GM21360 (cell line): ENCODE data around the gene SORCS2.

Experiments used
- ATAC-seq: cut with Tn5 transposase; IDR thresholded peaks from one replicate; pipeline ENCODE4 v1.9.1; 2021; ENCODE audit warnings: mild to moderate bottlenecking, moderate library complexity; ENCODE audit not compliant: unreplicated experiment

SORCS2 gene

DNA sequence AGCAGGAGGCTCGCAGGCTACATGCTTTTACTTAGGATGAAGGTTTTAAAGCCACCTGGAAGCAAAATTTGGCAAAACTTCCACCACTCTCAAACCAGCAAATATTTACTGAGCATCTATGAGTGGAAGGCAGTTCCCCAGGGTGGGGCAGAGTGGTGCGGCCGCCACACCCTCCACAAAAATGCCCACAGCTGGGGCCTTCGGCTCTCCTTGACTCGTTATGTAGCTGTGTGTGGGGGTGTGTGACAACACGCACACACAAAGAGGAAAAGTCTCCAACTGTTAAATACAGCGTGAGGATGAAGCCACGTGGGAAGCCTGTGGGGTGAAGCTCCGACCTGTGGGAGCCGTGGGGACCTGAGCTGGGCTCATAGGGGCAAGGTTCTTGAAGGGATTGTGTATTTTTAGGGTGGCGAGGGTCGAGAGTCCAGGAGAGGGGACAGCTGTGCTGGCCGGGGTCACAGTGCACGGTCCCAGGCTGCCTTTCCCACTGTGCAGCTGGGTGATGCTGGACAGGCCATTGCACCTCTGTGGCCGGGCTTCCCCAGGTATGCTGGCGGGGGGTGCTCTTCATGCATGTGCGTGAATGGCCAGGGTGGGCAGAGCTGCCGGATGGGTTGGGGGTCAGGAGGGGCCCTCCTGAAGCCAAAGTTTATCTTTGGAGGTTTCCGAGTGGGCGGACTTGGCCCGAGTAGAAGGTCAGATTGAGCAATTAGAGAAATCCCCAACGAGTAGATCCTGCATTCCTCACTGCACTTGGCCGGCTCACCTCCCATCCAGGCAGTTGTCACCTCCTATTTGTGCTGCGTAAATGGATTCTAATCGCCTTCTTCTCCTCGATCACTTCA, 25.4 kb downstream of the SORCS2 start:
- no peak for ATAC-seq

DNA sequence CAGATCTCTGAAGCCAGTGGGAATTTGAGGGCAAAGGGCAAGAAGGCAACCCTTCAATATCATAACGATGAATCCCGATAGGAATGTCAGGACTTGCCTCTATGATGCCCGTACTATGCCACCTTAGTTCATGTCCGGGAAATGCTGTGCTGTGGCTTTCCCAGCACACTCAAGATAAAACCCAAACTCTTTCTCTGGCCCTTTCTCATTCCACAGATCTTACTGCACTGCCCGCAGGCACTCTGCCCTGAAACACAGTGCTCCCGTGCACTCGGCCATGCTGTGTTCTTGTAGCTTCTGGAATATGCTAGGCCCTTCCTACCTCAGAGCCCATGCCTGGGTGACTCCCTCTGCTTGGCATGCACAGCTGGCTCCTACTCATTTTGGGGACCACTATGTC, 26.3 kb downstream of the SORCS2 start:
- no peak for ATAC-seq

GRCh38 chr4:7222521-7222920, 30.2 kb downstream of the SORCS2 start:
- ATAC-seq = no peak

DNA sequence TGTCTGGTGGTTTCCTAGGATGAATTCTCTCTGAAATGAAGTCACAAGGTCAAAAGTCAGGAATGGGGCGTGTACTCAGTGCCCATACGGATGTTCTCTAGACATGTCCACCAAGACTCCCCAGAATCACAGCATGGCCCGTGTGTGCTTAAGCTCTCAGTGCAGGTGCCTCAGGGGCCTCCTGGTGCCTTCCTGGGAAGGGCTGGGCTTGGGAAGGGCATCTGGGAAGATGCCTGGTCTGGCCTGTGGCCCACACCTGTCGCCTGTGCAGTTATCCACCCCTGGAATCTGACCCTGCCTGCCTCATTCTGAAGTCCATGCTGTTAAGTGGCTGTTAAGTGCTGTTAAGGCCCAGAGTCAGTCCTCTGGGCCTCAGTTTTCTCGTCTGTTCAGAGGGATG, 31.2 kb downstream of the SORCS2 start:
- ATAC-seq = no peak

DNA sequence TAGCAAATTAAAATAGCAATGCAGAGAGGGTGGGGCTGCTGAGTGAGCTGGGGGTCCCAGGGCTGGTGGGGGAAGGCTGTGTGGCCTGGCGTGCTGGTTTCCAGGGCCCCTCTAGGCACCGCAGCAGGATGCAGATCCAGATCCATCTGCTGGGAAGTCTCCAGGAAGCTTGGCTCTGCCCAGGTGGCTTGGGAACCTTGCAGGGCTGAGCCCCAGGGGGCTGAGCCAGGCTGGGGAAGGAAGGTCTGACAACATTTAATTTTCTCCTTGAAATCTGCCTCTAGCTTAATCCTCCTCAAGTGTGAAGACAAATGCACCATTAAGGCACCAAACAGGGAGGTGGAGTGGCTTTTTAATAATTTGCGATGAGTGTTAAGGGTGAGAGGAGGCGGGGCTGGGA, 31.7 kb downstream of the SORCS2 start:
- no peak for ATAC-seq

DNA sequence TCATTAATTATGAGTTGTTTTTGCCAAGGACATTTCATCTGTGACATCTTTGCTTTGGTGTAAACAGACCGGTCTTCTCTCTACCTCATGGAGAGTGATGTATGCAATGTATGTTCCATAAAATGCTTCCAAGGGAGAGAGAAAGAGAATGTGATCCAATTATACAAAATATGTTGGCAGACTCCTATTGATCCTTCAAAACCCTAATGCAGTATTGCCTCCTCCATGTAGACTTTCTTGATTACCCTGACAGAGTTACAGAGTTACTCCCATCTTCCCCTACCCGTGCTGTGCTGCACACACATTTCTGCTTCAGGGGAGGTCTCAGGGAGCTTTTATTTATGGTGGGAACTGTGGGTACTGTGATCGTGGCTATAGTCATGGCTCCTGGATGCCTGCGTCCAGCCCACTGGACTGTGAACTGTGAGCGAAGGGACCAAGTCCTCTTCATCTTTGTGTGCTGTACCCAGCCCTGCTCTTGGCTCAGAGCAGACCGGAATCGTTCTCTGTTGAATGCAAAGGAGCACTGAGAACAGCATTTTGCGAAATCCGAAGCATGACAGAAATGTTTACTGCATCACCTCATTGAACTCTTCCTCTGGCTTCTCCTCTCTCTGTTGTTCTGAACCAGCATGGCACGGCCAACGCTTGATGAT, 32.7 kb downstream of the SORCS2 start:
- no peak for ATAC-seq

DNA sequence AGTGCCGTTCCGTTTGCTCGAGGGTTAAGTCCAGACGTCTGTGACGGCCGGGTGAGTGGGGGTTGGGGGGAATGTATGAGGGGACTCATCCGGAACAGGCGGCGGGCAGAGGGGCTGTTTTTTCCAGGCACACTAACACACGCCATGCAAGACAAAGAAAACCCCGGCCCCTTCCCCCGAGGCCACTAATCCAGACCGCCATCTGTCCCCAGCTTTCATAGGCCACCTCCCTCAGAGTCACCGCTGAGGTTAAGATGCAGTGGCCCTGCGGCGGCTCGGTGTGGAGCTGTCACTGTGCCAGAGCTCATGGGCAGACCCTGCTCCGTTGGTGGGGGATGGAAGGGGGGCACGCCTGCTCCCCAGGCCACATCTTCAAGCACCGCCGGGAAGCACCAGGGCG, 34.1 kb downstream of the SORCS2 start:
- ATAC-seq = no peak

DNA sequence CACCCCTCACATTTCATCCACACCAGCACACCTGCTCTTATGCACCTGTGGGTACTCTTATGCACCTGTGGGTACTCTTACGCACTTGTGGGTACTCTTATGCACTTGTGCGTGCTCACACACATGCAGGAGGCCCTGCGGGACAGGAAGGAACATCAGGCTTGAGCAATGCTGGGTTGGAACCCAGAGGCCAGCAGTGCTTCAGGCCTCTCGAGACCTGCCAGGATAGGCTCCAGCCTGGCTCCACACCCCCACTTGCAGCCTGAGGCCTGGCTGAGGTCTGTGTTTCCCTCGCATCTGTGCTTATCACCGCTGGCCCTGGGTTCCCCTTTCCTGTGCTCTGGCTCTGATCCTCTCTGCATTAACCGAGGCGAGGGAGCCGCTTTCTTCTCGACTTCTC, 34.7 kb downstream of the SORCS2 start:
- no peak for ATAC-seq

- ATAC-seq = no peak
Measured at GRCh38 chr4:7228734-7229133, 36.4 kb downstream of the SORCS2 start.

- ATAC-seq = no peak
Measured at GRCh38 chr4:7232061-7232650, 39.8 kb downstream of the SORCS2 start.

DNA sequence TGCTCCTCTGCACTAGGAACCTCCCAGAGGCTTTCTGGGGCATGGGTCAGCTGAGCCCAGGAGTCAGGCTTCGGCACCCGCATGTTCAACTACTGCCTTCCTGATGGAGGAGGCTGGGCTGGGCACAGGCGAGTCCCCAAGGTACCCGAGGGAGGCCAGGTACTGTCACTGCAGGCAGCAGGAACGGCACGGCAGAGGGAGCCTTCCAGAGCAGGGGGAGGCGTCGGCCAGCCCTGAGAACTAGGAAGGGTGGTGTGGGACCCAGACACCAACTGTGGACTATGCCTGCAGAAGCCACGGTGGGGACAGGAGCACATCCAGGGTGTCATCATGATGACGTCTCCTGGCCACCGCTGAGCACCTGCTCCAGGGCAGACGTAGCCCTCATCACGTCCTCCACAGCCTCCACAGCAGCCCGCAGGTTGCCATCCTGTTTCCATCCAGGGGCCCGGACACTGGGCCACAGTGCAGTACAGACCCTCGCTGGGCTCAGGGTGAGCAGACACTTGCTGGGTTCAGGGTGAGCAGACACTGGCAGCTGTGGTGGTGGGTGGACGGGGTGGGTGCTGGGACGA, 40.8 kb downstream of the SORCS2 start:
- no peak for ATAC-seq

GRCh38 chr4:7233601-7234000, 41.3 kb downstream of the SORCS2 start:
- ATAC-seq = no peak

- ATAC-seq = no peak
Measured at GRCh38 chr4:7234355-7235029, 42.2 kb downstream of the SORCS2 start.

DNA sequence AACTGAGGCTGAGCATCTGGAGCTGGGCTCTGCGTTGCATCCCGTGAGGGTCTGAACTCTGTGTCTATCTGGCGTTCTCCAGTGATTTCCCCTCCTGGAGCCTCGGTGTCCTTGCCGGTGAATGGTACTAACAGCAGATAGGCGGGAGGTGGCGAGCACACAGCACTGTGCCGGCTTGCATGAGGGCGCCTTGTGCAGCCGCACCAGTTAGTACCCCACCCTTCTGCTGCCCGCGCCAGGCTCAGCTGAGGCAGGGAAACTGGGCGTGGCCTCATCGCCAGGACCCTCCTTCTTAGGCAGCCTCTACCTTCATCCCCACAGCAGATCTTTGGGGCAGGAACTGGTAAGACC, 42.7 kb downstream of the SORCS2 start:
- no peak for ATAC-seq

GRCh38 chr4:7236847-7237246, 44.5 kb downstream of the SORCS2 start:
- ATAC-seq = no peak

DNA sequence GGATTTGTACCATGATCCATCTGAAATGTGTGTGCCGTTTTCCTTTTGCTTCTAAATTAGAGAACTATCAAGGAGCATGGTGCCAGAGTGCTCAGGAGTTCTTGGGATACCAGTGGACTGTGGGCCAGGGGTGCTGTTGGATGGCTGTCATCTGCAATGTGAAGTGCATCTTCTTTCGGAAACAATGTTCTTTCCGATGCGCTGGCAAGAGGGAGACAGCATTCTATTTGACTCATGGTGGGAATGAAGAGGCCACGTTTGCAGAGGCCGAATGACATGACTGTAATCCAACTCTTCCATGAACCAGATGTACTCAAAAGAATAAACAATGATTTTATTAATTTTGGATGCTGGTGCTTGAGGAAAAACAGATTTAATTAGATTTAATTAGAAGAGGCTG, 45.5 kb downstream of the SORCS2 start:
- no peak for ATAC-seq

DNA sequence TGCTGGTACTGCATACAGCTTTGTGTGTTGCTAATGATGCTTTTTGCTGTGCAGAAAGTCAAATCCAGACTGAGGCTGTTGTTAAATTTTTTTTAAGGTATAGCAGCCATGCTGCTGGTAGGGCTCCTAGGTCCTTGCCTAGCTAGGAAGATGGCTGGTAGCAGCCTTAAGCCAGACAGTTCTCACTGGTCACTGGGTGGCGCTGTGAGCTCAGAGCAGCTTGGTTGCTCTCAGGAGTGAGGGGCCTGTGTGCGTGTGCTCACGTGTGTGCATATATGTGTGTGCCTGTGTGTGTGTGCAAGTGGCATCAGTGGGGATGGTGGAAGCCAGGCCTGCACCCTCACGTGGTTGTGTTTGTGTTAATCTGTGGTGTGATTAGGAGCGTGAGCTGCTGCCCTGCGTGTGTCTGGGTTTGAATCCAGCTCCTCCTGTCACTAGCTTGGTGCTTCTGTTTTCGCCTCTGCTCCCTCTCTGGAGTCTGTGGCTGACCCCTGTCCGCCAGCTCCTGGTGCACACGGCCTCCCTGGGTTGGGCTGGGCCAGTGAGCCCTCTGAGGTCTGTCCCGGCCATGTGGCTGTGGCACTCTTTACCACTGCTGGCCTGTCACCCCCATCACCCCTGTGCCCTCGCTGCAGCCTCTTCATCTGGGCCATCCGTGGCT, 46.1 kb downstream of the SORCS2 start:
- ATAC-seq = no peak

DNA sequence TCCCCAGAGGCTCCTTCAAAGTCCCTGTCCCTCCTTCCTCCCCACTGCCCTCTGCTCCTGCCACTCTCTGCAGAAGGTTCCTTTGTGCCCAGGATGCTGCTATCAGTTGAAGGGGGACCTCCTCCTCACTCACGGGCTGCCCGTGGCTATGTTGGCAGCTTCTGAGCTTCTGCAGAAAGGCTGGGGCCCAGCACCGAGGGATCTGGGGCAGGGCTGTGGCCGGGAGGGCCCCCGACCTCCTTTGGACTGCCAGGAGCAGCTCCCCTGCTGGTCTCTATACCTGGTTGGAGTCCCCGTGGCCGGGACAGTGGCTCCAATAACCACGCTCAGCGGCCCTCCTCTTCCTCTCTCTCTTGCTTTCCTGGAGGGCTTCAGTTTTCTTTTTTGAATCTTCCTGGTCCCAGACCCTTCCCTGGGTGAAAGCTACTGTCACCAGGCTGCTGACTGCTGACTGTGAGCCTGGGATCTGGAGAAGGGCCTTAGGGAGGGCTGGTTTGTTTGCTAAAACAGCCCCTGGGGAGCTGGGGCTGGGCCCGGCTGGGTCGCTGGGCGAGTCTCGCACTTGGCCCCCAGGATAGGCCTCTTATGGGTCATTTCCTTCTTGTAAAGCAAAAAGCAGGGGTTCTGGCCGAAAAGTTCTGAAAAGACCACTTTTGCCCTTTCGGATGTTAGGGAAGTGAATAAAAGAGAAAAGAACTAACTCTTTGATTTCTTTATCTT, 46.9 kb downstream of the SORCS2 start:
- no peak for ATAC-seq

DNA sequence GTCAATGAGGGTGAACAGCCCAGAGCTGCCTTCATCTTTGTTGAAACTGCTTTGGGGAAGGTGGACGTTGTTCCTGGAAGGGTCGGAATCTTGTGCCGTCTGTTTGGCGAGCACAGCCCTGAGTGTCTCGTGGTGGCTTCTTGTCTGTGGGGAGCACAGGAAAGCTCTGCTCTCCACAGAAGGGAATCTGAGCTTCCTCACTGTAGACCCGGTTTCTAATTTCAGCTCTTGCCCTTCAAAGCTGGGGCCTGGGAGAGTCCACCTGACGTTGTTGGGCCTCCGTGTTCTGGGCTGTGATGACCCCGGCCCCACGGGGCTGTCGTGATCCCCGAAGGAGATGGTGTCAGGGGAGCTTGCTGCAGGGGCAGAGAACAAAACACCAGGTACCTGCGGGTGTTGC, 47.5 kb downstream of the SORCS2 start:
- no peak for ATAC-seq

- ATAC-seq = no peak
Measured at GRCh38 chr4:7240306-7240705, 48.0 kb downstream of the SORCS2 start.
